Upper lobe of right lung (tissue), 1 donor: ENCODE measurements around the gene EGR2. TPM values are rescaled to one million over a fixed set of nuclear protein-coding genes. Genes with fewer than 3 reads are reported as not detected.

ENCODE experiments used
- ATAC-seq: fragments of 200-7000 bp; cut with Tn5 transposase; one replicate; pipeline ENCODE4 v1.9.1; 2020; ENCODE audit warnings: mild to moderate bottlenecking, moderate library complexity
- DNase-seq: peaks from one replicate; pipeline ENCODE4 v3.0.0-alpha.2; 2020
- H3K27ac ChIP-seq: fragments of 200-600 bp; one replicate; pipeline ENCODE4 v1.8.0; 2022
- H3K27me3 ChIP-seq: fragments of 200-600 bp; one replicate; pipeline ENCODE4 v1.8.0; 2022; ENCODE audit warnings: mild to moderate bottlenecking
- H3K36me3 ChIP-seq: fragments of 200-600 bp; one replicate; pipeline ENCODE4 v1.8.0; 2022
- H3K4me1 ChIP-seq: fragments of 200-600 bp; one replicate; pipeline ENCODE4 v1.8.0; 2022
- H3K4me3 ChIP-seq: fragments of 200-600 bp; one replicate; pipeline ENCODE4 v1.8.0; 2022; ENCODE audit warnings: mild to moderate bottlenecking
- H3K9me3 ChIP-seq: fragments of 200-600 bp; one replicate; pipeline ENCODE4 v1.8.0; 2022
- CTCF ChIP-seq: fragments of 200-600 bp; IDR thresholded peaks from one replicate; pipeline ENCODE4 v1.8.0; 2022; ENCODE audit warnings: antibody characterized with exemption
- intact Hi-C: fragments of 100-400 bp; cut with DNase I; formaldehyde crosslinking; loops from one replicate; pipeline ENCODE4 v1.11.0; 2022
- total RNA-seq: library from RNA; stranded (reverse); fragmentation: NEBNext Ultra II Directional; extraction: Animal tissue kit (Norgen Biotek cat#: 25700); gene quantifications from one replicate; pipeline ENCODE4 v1.2.1, GENCODE V29; 2021
- donor health status: DM: no; HTN: yes; CAD: no; lungs with severe emphysema.

EGR2 gene
- total RNA-seq, 1 donor from 2014 or later = 41.4 TPM

- no peaks in the 10 kb centered on the region for H3K36me3 ChIP-seq
- DNase-seq = no peak
- no peak for ATAC-seq
- H3K27me3 ChIP-seq = no peaks in the 10 kb centered on the region
- H3K4me1 ChIP-seq = no peaks in the 10 kb centered on the region
- H3K9me3 ChIP-seq = no peaks in the 10 kb centered on the region
- no peak overlapping the region for H3K4me3 ChIP-seq
- H3K27ac ChIP-seq = no peak overlapping the region
- intact Hi-C loops = no loop called here
- TF ChIP-seq CTCF = no peak
Measured at GRCh38 chr10:62847433-62847832, 31.3 kb upstream of the EGR2 start.

DNA sequence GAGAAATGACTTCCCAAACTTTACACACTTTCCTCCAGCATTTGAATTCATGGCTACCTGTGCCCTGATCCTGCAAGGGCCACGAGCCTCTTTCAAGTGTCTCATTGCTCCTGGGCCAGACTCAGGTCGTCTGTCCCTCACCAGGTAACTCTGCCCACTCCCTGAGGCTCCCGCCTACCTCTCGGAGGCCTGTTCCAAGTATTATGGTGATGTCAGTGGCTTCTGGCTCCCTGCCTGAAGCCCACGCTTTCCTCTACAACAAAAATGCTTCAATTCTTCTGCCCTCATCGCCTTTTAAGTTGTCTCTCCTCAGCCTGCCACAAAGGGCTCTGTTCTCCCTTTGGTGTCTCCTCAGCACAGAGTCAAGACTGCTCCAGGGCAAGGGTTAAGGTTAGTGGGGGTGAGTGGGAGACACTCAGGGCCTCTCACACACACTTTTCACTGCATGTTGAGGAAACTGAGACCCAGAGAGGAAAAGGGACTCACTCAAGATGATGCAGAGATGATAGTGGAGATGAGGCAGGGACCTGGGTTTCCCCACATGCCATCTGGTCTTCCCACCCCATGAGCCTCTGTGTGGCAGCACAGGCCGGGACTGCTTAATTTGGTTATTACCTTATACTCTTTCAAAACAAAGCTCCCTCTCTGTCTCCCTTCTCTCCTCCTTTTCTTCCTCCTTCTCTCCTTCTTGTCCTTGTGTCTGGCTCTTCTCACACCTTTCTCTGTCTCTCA lies 28.3 kb upstream of the EGR2 start:
- intact Hi-C loops = no loop called here
- Histone ChIP-seq H3K9me3 (no peaks in the 10 kb centered on the region), H3K36me3 (no peaks in the 10 kb centered on the region), H3K4me3 (no peak overlapping the region), H3K27ac (no peak overlapping the region), H3K27me3 (no peaks in the 10 kb centered on the region), H3K4me1 (no peaks in the 10 kb centered on the region)
- DNase-seq = no peak
- ATAC-seq = no peak
- no peak for TF ChIP-seq CTCF

GRCh38 chr10:62843600-62843999 lies 27.4 kb upstream of the EGR2 start:
- Histone ChIP-seq H3K4me1 (no peaks in the 10 kb centered on the region), H3K36me3 (no peaks in the 10 kb centered on the region), H3K27ac (no peak overlapping the region), H3K4me3 (no peak overlapping the region), H3K9me3 (no peaks in the 10 kb centered on the region), H3K27me3 (no peaks in the 10 kb centered on the region)
- intact Hi-C loops = no loop called here
- DNase-seq (no peak), ATAC-seq (no peak)
- TF ChIP-seq CTCF = no peak

- TF ChIP-seq CTCF = no peak
Measured at GRCh38 chr10:62842983-62843382, 26.8 kb upstream of the EGR2 start.

GRCh38 chr10:62839590-62839989 lies 23.4 kb upstream of the EGR2 start:
- DNase-seq = no peak
- TF ChIP-seq CTCF = no peak
- Histone ChIP-seq H3K36me3 (no peaks in the 10 kb centered on the region), H3K9me3 (no peaks in the 10 kb centered on the region), H3K27ac (no peak overlapping the region), H3K4me3 (no peak overlapping the region), H3K27me3 (no peaks in the 10 kb centered on the region), H3K4me1 (no peaks in the 10 kb centered on the region)
- no peak for ATAC-seq
- intact Hi-C loops = no loop called here

More at GRCh38 chr10:62842983-62843382, 26.8 kb upstream of the EGR2 start:
- DNase-seq (no peak), ATAC-seq (no peak)
- intact Hi-C loops = no loop called here
- no peaks in the 10 kb centered on the region for H3K27me3 ChIP-seq
- H3K4me1 ChIP-seq = no peaks in the 10 kb centered on the region
- H3K9me3 ChIP-seq = no peaks in the 10 kb centered on the region
- no peak overlapping the region for H3K4me3 ChIP-seq
- H3K36me3 ChIP-seq = no peaks in the 10 kb centered on the region
- no peak overlapping the region for H3K27ac ChIP-seq

- no peaks in the 10 kb centered on the region for H3K4me1 ChIP-seq
- no peaks in the 10 kb centered on the region for H3K9me3 ChIP-seq
- no peak overlapping the region for H3K27ac ChIP-seq
- no peak for ATAC-seq
- no peaks in the 10 kb centered on the region for H3K27me3 ChIP-seq
- intact Hi-C loops = no loop called here
- DNase-seq = no peak
- H3K4me3 ChIP-seq = no peak overlapping the region
- no peaks in the 10 kb centered on the region for H3K36me3 ChIP-seq
- no peak for TF ChIP-seq CTCF
Measured at GRCh38 chr10:62831346-62831745, 15.2 kb upstream of the EGR2 start.
